Endodermal cell (in vitro differentiated cells): ENCODE measurements around the gene DYRK1A. TPM values are rescaled to one million over a fixed set of nuclear protein-coding genes. Genes with fewer than 3 reads are reported as not detected.

Source experiments
- DNase-seq: peaks from one replicate; pipeline ENCODE4 v3.0.0-alpha.2; 2017
- H3K27ac ChIP-seq: 2 replicates; pipeline ENCODE4 v1.5.1; 2013; ENCODE audit warnings: mild to moderate bottlenecking, low read depth, low read length, moderate library complexity
- H3K27me3 ChIP-seq: 2 replicates; pipeline ENCODE4 v1.6.1; 2013; ENCODE audit warnings: mild to moderate bottlenecking, low read length, moderate library complexity; ENCODE audit not compliant: insufficient read depth, control insufficient read depth, poor library complexity, severe bottlenecking
- H3K36me3 ChIP-seq: 2 replicates; pipeline ENCODE4 v1.7.0; 2013; ENCODE audit warnings: mild to moderate bottlenecking, low read length, moderate library complexity; ENCODE audit not compliant: control insufficient read depth, insufficient read depth
- H3K4me1 ChIP-seq: one replicate; pipeline ENCODE4 v1.7.0; 2013; ENCODE audit warnings: low read length; ENCODE audit not compliant: control insufficient read depth, insufficient read depth
- H3K4me3 ChIP-seq: 2 replicates; pipeline ENCODE4 v1.5.1; 2013; ENCODE audit warnings: mild to moderate bottlenecking, low read length, moderate library complexity
- H3K9ac ChIP-seq: 2 replicates; pipeline ENCODE4 v1.6.1; 2013; ENCODE audit warnings: mild to moderate bottlenecking, low read length, moderate library complexity; ENCODE audit not compliant: poor library complexity, severe bottlenecking; ENCODE audit errors: extremely low read depth
- H3K9me3 ChIP-seq: 2 replicates; pipeline ENCODE4 v1.6.1; 2013; ENCODE audit warnings: mild to moderate bottlenecking, low read length, moderate library complexity; ENCODE audit not compliant: control insufficient read depth
- H3K27ac Mint-ChIP-seq: 2 replicates; pipeline ENCODE4 v1.8.0; 2020; ENCODE audit warnings: mixed read lengths
- H3K27me3 Mint-ChIP-seq: 2 replicates; pipeline ENCODE4 v1.8.0; 2021; ENCODE audit warnings: mild to moderate bottlenecking, mixed read lengths; ENCODE audit not compliant: insufficient read depth
- H3K36me3 Mint-ChIP-seq: 2 replicates; pipeline ENCODE4 v1.8.0; 2020; ENCODE audit warnings: low read depth, mixed read lengths
- H3K4me1 Mint-ChIP-seq: 2 replicates; pipeline ENCODE4 v1.8.0; 2020; ENCODE audit warnings: mixed read lengths
- H3K4me3 Mint-ChIP-seq: 2 replicates; pipeline ENCODE4 v1.8.0; 2020; ENCODE audit warnings: mild to moderate bottlenecking, moderate library complexity, mixed read lengths
- H3K9me3 Mint-ChIP-seq: 2 replicates; pipeline ENCODE4 v1.8.0; 2020; ENCODE audit warnings: mild to moderate bottlenecking, mixed read lengths
- CTCF ChIP-seq: fragments of 200-600 bp; sonication (generic); conservative IDR thresholded peaks from 2 replicates; pipeline ENCODE4 v1.5.0; 2021; ENCODE audit warnings: antibody characterized with exemption, mild to moderate bottlenecking
- WGBS, 2 experiments: methylation state at CpG; one replicate each; pipeline versions ENCODE4 v1.1.5 to v1.1.7; 2013; ENCODE audit warnings: missing lambda C conversion rate in 2 of 2, mixed read lengths in 1 of 2; ENCODE audit not compliant: insufficient coverage in 1 of 2, insufficient read length in 1 of 2; 5-methylcytosine and 5-hydroxymethylcytosine counted together
- total RNA-seq, 2 donors: library from RNA; stranded (reverse); fragmentation: NEBNext Ultra II Directional in 1 of 2; extraction: Animal tissue kit (Norgen Biotek cat#: 25700) in 1 of 2; gene quantifications; 2 replicates in 1 of 2; 3 replicates in 1 of 2; pipeline ENCODE4 v1.2.1, GENCODE V29; 2021

DYRK1A gene
- total RNA-seq, 2 donors from 2014 or later: 73.9 to 75.2 TPM

GRCh38 chr21:37380349-37381323 lies 14.1 kb downstream of the DYRK1A start:
- Histone ChIP-seq H3K9me3 (no peaks in the 10 kb centered on the region), H3K27ac (no peak overlapping the region), H3K36me3 (no peaks in the 10 kb centered on the region), H3K27me3 (no peaks in the 10 kb centered on the region), H3K4me1 (peaks cover 11% of the 10 kb centered on the region), H3K9ac (no peak overlapping the region), H3K4me3 (no peak overlapping the region)
- Mint-ChIP-seq H3K36me3 (peaks cover 7% of the 10 kb centered on the region), H3K4me3 (no peak overlapping the region), H3K27me3 (no peaks in the 10 kb centered on the region), H3K27ac (no peak overlapping the region), H3K9me3 (no peaks in the 10 kb centered on the region), H3K4me1 (peaks cover 59% of the 10 kb centered on the region)
- WGBS, 2 experiments: 48 to 69% methylated on average over 5 to 8 of the region's 8 CpGs
- DNase-seq: no peak
- no peak for TF ChIP-seq CTCF

- Mint-ChIP-seq H3K4me3 (no peak overlapping the region), H3K27ac (no peak overlapping the region), H3K36me3 (no peaks in the 10 kb centered on the region), H3K4me1 (peaks cover 65% of the 10 kb centered on the region), H3K9me3 (no peaks in the 10 kb centered on the region), H3K27me3 (no peaks in the 10 kb centered on the region)
- Histone ChIP-seq H3K27me3 (no peaks in the 10 kb centered on the region), H3K4me3 (no peak overlapping the region), H3K9ac (no peak overlapping the region), H3K4me1 (peaks cover 11% of the 10 kb centered on the region), H3K9me3 (no peaks in the 10 kb centered on the region), H3K27ac (no peak overlapping the region), H3K36me3 (no peaks in the 10 kb centered on the region)
- DNase-seq: no peak
- no peak for TF ChIP-seq CTCF
- 89 to 92% methylated on average over 2 to 3 of the region's 4 CpGs for WGBS, 2 experiments
Measured at GRCh38 chr21:37381883-37382585, 15.5 kb downstream of the DYRK1A start.

GRCh38 chr21:37383086-37383485 lies 16.5 kb downstream of the DYRK1A start:
- WGBS, 2 experiments: 60 to 68% methylated on average over 1 of the region's 1 CpG
- DNase-seq: no peak
- Histone ChIP-seq H3K9me3 (no peaks in the 10 kb centered on the region), H3K4me3 (peak overlapping the region; percentile 21), H3K27ac (no peak overlapping the region), H3K36me3 (peaks cover 6% of the 10 kb centered on the region), H3K9ac (no peak overlapping the region), H3K27me3 (no peaks in the 10 kb centered on the region), H3K4me1 (peaks cover 11% of the 10 kb centered on the region)
- H3K4me3 Mint-ChIP-seq: no peak overlapping the region
- TF ChIP-seq CTCF: no peak
- no peaks in the 10 kb centered on the region for H3K9me3 Mint-ChIP-seq
- H3K4me1 Mint-ChIP-seq: peaks cover 68% of the 10 kb centered on the region
- no peaks in the 10 kb centered on the region for H3K36me3 Mint-ChIP-seq
- no peaks in the 10 kb centered on the region for H3K27me3 Mint-ChIP-seq
- H3K27ac Mint-ChIP-seq: peak overlapping the region; percentile 72
